GM18502 (cell line): ENCODE results near the gene CRACR2B.

Source experiments
- ATAC-seq: cut with Tn5 transposase; IDR thresholded peaks from one replicate; pipeline ENCODE4 v1.9.1; 2021; ENCODE audit warnings: mild to moderate bottlenecking; ENCODE audit not compliant: unreplicated experiment, poor library complexity

CRACR2B gene

DNA sequence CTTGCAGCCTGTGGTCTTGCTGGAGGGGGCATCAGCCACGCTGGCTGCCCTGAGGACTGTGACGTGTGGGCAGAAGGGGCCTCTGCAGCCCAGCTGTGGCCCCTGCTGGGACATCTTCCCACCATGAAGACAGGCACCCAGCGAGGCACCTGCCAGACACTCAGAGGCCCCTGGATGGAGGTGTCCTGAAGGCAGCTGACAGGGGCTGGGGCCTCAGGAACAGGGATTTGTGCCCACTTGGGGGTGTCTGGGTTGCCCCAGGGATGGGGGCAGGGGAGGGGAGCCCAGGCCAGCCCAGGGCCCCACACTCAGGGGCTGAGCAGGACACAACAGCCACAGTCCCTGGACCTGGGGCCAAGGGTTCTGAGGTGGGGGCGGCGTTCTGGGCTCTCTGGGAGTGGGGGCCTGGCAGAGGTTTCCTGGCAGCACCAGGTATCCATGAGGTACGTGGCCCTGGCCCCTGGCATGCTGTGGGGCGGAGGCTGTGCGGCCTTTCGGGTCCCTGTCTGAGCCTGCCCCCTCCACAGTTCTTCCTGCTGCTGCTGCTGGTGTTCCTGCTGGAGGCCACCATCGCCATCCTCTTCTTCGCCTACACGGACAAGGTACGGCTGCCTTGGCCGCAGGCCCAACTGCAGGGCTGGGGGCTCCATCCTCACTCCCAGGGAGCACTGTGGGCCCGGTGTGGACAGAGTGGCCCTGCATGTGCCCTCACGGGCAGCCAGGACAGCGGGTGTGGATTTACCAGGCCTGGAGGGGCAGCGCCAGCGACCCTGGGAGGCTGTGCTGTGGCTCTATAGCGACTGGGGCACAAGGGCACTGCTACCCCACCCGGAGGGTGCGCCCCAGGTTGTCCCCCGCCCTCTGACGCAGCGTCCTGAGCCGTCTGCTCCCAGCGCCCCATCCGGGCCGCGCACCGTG, 36.5 kb downstream of the CRACR2B start:
- ATAC-seq: no peak

GRCh38 chr11:864898-865297, 37.2 kb downstream of the CRACR2B start:
- no peak for ATAC-seq

DNA sequence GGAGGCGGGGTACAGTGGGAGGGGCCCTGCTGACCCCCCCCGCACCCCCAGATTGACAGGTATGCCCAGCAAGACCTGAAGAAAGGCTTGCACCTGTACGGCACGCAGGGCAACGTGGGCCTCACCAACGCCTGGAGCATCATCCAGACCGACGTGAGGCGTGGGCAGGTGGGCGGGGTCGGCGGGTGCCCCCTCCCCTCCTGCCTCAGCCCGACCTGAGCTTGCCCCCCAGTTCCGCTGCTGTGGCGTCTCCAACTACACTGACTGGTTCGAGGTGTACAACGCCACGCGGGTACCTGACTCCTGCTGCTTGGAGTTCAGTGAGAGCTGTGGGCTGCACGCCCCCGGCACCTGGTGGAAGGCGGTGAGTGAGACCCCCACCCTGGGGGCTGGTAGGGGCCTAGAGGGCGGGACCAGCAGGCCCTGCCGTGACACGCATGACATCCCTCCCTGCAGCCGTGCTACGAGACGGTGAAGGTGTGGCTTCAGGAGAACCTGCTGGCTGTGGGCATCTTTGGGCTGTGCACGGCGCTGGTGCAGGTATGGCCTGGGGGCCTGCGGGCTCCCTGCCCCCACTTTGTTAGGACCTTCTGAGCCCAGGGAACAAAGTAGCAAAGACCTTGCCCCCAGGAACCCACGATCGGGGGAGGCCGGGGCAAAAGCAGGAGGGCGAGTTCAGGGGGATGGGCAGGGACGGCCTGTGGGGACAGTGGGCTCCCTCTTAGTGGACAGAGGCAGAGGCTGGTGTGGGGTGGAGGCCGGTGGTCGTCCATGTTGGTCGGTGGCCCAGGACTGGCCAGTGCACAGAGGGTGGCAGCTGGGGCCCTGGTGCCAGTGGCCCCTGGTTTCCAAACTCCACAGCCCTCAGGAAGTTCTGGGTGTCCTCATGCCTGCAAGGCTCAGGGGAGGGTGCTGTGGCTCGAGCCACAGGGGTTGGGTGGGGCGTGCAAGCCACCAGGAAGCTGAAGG, 38.0 kb downstream of the CRACR2B start:
- ATAC-seq: no peak

GRCh38 chr11:866481-866880, 38.8 kb downstream of the CRACR2B start:
- ATAC-seq: no peak

DNA sequence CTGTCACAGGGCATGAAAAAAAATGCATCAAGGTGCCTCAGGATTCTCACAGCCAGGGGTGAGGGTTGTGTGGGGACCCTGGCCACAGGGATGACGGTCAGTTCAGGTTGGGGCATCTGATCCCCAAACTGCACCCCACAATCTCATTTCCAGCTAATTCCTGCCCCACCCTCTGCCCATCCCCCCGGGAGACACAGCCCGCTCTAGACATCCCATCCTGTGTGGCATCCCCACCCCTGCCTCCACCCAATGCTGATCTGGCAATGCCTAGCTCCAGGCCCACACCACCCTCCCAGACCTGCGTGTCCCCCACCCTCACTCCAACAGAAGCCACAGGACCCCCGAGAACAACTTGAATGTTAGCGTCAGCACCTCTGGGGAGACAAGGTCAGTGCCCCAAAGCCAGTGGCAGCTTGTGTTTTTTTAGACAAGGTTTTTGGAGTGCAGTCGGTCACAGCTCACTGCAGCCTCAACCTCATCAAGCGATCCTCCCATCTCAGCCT, 40.2 kb downstream of the CRACR2B start:
- ATAC-seq: no peak

- ATAC-seq: no peak
Measured at GRCh38 chr11:868394-868793, 40.7 kb downstream of the CRACR2B start.

DNA sequence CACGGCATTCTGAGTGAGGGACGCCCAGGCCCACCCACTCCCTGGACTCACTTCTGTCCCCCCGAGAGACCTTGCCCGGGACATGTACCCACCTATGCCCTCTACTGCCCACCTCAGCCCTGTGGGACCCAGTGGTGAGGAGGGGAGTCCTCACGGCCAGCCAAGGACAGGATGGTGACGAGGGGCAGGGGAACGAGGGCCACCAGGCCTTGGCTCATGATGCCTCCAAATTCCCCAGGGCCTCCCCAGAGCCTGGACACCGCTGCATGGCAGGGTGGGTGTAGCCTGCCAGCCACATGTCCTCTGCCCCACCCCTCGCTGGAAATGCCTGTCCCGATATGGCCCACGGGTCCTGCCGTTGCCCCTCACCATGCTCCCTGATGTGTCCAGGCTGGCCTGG, 41.1 kb downstream of the CRACR2B start:
- ATAC-seq: no peak

- ATAC-seq: no peak
Measured at GRCh38 chr11:869399-870126, 41.8 kb downstream of the CRACR2B start.

DNA sequence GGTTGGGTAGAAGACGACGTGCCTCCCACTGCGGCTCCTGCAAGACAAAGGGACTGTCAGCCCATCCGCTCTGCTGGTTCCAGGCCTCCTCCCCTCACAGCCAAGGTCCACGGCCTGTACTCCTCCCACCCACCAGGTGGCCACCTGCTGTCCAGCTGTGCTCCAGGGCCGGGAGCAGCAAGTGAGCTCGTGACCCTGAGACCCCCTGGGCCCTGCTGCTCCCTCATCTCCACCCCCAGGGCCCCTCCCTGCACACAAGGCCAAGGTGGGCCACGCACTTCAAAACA, 42.4 kb downstream of the CRACR2B start:
- no peak for ATAC-seq

GRCh38 chr11:870418-870817, 42.7 kb downstream of the CRACR2B start:
- no peak for ATAC-seq

GRCh38 chr11:871472-871871, 43.8 kb downstream of the CRACR2B start:
- ATAC-seq: no peak

DNA sequence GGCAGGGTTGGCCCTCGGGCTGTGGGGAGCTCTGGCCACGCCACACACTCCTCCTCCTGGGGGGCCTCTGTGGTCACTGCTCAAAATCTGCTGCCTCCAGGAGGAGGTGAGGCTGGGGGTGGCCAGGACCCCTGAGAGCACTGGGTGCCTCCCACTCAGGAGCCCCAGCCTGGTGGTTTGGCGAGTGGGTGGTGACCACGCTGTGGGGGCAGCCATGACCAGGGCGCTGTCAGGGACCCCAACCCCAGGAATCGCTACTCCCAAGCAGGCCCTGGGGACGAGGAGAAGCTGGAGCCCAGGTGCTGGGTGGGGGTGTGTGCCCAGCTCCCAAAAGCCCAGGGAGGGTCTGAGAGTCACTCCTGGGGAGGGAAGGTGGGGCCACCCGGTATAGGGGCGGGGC, 45.1 kb downstream of the CRACR2B start:
- no peak for ATAC-seq

DNA sequence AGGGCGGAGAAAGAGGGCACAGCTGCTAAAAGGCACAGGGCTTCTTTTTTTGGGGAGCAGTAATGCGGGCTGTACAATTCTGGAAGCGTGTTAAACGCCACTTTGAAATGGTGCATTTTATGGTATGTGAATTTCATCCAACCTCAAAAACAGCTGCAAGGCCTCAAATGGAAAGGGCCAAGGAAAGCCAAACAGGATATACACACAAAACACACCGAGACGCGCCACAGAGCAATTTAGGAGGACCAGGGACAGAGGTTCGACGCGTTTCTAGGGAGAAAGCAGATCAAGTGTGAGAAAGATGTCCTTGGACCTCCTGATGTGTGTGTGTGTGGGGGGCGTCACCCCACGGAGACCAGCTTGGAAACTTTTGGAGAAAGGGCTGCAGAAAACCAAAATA, 46.0 kb downstream of the CRACR2B start:
- no peak for ATAC-seq

GRCh38 chr11:875203-875602, 47.5 kb downstream of the CRACR2B start:
- ATAC-seq: no peak

DNA sequence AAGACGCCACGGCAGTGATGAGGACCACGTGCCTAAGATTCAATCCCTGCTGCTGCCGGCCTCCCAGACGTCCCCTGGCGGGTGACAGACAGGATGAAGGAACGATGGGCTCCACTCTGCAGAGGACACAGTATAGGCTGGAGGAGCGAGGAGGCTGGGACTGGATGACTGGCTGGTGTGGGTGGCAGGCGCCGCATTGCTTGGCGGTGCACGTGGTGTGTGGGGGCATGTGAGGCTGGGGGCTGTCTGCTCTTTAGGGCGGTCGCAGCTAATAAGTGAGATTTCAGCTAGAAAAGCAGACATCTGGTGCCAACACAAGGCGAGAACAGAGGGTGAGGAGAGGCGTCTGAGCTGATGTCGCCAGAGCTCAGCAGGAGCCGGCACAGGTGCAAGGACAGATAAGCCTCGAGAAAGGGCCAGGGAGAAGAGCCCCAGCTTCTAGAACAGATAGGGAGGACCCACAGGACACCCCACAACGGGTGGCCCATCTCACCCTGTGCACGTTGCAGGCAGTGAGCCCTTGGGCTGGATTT, 48.1 kb downstream of the CRACR2B start:
- ATAC-seq: no peak

DNA sequence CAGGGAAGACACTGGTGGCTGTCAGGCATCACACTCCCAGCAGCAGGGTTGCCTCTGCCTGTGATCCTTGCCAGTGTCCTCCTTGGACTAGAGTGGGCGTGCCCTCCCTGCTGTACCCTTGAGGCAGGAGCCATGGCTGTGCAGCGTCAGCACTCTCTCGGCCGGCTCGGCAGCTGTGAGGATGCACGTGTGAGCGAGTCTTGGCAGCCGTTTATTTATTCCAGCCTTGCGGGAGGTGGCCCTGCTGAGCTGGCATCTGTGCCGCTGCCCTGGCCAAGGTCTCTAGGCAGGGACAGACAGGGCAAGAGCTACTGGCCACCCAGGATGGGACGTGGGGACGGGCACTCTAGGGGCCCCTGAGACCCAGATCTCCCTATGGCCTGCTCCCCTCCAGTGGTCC, 48.8 kb downstream of the CRACR2B start:
- no peak for ATAC-seq

DNA sequence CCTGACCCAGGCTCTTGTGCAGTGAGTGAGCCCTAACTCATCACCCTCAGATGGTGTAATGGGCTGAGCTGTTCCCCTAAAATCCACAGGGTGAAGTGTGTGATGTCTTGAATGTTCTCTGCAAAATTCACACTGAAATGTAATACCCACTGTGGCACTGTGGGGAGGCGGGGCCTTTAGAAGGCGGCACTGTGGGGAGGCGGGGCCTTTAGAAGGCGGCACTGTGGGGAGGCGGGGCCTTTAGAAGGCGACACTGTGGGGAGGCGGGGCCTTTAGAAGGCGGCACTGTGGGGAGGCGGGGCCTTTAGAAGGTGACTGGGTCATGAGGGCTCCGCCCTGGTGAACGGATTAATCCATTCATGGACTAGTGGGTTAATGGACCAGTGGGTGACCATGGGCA, 49.8 kb downstream of the CRACR2B start:
- ATAC-seq: no peak

DNA sequence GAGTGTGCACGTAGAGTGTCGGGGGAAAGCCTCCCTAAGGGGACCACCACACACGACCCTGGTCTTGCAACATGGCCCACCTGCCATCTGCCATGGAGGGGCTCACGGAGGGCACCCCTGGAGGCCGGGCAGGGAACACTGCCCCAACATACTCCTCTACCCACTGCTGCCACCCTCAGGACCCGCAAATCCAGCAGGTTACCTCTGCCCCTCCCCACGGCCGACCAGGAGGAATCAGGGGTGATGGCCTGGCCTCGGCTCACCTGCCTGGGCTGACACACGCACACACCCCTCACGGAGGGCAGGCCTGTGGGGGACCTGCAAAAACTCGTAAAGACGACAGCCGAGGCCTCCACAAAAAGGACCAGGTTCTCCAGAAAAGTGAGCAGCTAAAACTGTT, 52.7 kb downstream of the CRACR2B start:
- ATAC-seq: no peak
